ENCODE results near the gene GLDC. TPM values are rescaled to one million over a fixed set of nuclear protein-coding genes. Genes with fewer than 3 reads are reported as not detected.
"Not testable (repeated sequence)": the region's sequence is repeated elsewhere in the genome, so short reads cannot be mapped to it uniquely, and the experiment has no call there.

The GLDC gene
- total and polyA plus RNA-seq, 4 experiments from 2014 or later = 0.20 TPM; not detected in 3

DNA sequence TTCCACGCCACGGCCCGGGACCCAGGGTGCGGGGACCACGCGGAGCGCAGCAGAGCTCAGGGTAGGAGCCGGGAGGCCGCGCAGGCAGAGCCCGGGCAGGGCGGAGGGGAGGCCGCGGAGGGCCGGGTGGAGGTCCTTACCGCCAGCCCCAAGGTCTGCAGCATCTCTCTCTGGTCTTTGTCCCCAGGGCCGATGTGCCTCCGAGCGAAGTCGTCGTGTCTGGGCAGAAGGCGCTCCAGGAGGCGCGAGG lies 499 bp downstream of the GLDC start:
- peak in 3 of 5 donors; percentile 7 to 43 (median 18) for DNase-seq
- CTCF ChIA-PET (ENCODE audit: partially characterized antibody); H3K9me3 Mint-ChIP-seq; H3K36me3 ChIP-seq (ENCODE audit: insufficient read depth, low read length); H3K27ac ChIP-seq (ENCODE audit: low read depth, low read length); H3K36me3 Mint-ChIP-seq; intact Hi-C loops (cut with micrococcal nuclease); H3K9me3 ChIP-seq (ENCODE audit: control insufficient read depth in 1 of 2, low read length in 2 of 2): not testable (repeated sequence)
- peaks cover 12 to 22% (median 16%) of the 10 kb centered on the region in 4 donors for H3K4me1 Mint-ChIP-seq
- Histone ChIP-seq H3K27me3 (ENCODE audit: insufficient read depth, low read length) (peaks cover 30% of the 10 kb centered on the region), H3K4me1 (ENCODE audit: insufficient read depth, low read length) (peaks cover 12% of the 10 kb centered on the region), H3K4me3 (ENCODE audit: low read length in 2 of 2) (peak overlapping the region; percentile 37 to 52)
- peak overlapping the region; percentile 74 to 89 (median 84) for H3K4me3 Mint-ChIP-seq
- H3K27ac Mint-ChIP-seq = peak overlapping the region in 1 of 7 donors; percentile 84
- POLR2A ChIA-PET (ENCODE audit: partially characterized antibody) = interaction anchor here (1.4 kb wide), 1 partner anchor 113 kb away, joined by 6 read pairs; the partner anchor contains the start of gene KDM4C
- peaks cover 35 to 44% of the 10 kb centered on the region in 2 donors for H3K27me3 Mint-ChIP-seq

DNA sequence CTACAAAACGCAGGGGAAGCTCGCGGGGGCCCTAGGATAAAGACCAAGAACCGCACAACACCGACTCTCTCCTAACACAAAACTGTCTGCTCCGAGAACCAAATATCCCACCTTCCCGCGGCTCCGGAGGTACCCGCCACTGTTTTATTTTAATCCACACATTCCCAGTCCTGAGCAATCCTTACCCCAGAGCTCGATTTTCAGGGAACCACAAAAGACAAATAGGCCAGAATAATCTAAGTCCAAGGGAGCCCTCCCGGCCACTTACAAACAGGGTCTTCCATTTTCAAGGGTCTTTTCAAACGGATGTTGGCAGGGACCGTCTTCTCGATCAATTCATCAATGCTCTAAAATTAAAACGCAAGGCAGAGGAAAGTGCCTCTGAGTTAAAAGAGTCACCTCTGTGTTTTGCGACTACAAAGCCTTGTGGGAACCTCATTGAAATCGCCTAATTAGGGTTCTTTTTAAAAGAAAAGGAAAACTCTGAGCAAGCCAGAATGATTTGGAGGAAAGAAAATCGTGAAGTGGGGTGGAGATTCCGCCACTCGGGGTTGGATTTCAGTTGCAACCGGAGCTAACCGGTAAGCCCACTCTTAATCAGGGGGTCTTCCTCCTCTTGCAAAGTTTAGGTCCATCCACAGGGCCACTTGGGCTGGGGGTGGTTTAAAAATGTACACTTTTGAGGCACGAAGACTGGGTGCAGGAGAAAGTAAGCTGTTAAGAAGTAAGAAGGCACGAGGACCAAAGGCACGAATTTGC lies 1.0 kb downstream of the GLDC start:
- H3K36me3 ChIP-seq (ENCODE audit: insufficient read depth, low read length) = no peaks in the 10 kb centered on the region
- ChIA-PET CTCF (ENCODE audit: partially characterized antibody) (no interaction called here), POLR2A (ENCODE audit: partially characterized antibody) (interaction anchor here (0.6 to 1.4 kb wide), 3 partner anchors 37 to 115 kb away, joined by 3 to 6 read pairs (median 3); partner anchors contain the start of gene KDM4C)
- peak overlapping the region in 2 of 7 donors; percentile 57 to 84 for H3K27ac Mint-ChIP-seq
- H3K4me1 Mint-ChIP-seq = peaks cover 12 to 22% (median 16%) of the 10 kb centered on the region in 4 donors
- peaks cover 30% of the 10 kb centered on the region for H3K27me3 ChIP-seq (ENCODE audit: insufficient read depth, low read length)
- H3K9me3 Mint-ChIP-seq = no peaks in the 10 kb centered on the region
- H3K9me3 ChIP-seq (ENCODE audit: control insufficient read depth in 1 of 2, low read length in 2 of 2) = no peaks in the 10 kb centered on the region
- intact Hi-C loops (cut with micrococcal nuclease) = no loop called here
- peak overlapping the region; percentile 37 to 52 for H3K4me3 ChIP-seq (ENCODE audit: low read length in 2 of 2)
- peaks cover 12% of the 10 kb centered on the region for H3K4me1 ChIP-seq (ENCODE audit: insufficient read depth, low read length)
- H3K27ac ChIP-seq (ENCODE audit: low read depth, low read length) = no peak overlapping the region
- peak in 2 of 5 donors; percentile 13 for DNase-seq
- H3K27me3 Mint-ChIP-seq = peaks cover 39 to 49% of the 10 kb centered on the region in 2 donors
- no peaks in the 10 kb centered on the region for H3K36me3 Mint-ChIP-seq
- peak overlapping the region; percentile 74 to 89 (median 84) for H3K4me3 Mint-ChIP-seq

DNA sequence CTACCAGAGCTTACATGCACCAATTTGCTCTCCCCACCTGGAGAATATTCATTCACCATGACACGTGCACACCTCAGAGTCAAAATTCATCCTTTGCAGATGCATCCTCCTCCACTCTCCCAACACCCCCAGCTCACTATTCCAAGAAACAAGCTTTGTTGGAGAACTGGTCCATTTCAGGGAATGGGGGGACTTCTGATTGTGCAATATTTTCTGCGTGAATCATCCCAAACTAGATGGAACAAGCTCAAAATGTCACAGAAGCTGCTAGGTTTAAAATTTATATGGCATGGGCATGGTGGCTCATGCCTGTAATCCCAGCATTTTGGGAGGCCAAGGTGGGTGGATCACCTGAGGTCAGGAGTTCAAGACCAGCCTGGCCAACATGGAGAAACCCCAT lies 3.6 kb downstream of the GLDC start:
- Histone ChIP-seq H3K9me3 (ENCODE audit: control insufficient read depth in 1 of 2, low read length in 2 of 2) (no peaks in the 10 kb centered on the region), H3K4me3 (ENCODE audit: low read length in 2 of 2) (no peak overlapping the region), H3K4me1 (ENCODE audit: insufficient read depth, low read length) (peaks cover 12% of the 10 kb centered on the region), H3K36me3 (ENCODE audit: insufficient read depth, low read length) (no peaks in the 10 kb centered on the region), H3K27ac (ENCODE audit: low read depth, low read length) (no peak overlapping the region), H3K27me3 (ENCODE audit: insufficient read depth, low read length) (peaks cover 30% of the 10 kb centered on the region)
- no peak for DNase-seq
- peaks cover 12 to 22% (median 16%) of the 10 kb centered on the region in 4 donors for H3K4me1 Mint-ChIP-seq
- H3K27me3 Mint-ChIP-seq = peaks cover 42 to 56% of the 10 kb centered on the region in 2 donors
- H3K4me3 Mint-ChIP-seq = peak overlapping the region in 1 of 8 donors; percentile 36
- intact Hi-C loops (cut with micrococcal nuclease) = no loop called here
- no peaks in the 10 kb centered on the region for H3K36me3 Mint-ChIP-seq
- ChIA-PET POLR2A (ENCODE audit: partially characterized antibody) (no interaction called here), CTCF (ENCODE audit: partially characterized antibody) (no interaction called here)
- no peak overlapping the region for H3K27ac Mint-ChIP-seq
- H3K9me3 Mint-ChIP-seq = no peaks in the 10 kb centered on the region

- Mint-ChIP-seq H3K4me3 (peak overlapping the region in 1 of 8 donors; percentile 36), H3K27me3 (peaks cover 42 to 56% of the 10 kb centered on the region in 2 donors), H3K9me3 (no peaks in the 10 kb centered on the region), H3K4me1 (peaks cover 12 to 22% (median 16%) of the 10 kb centered on the region in 4 donors), H3K27ac (no peak overlapping the region), H3K36me3 (no peaks in the 10 kb centered on the region)
- Histone ChIP-seq H3K4me3 (ENCODE audit: low read length in 2 of 2) (no peak overlapping the region), H3K9me3 (ENCODE audit: control insufficient read depth in 1 of 2, low read length in 2 of 2) (no peaks in the 10 kb centered on the region), H3K27ac (ENCODE audit: low read depth, low read length) (no peak overlapping the region), H3K27me3 (ENCODE audit: insufficient read depth, low read length) (peaks cover 30% of the 10 kb centered on the region), H3K36me3 (ENCODE audit: insufficient read depth, low read length) (no peaks in the 10 kb centered on the region), H3K4me1 (ENCODE audit: insufficient read depth, low read length) (peaks cover 12% of the 10 kb centered on the region)
- no peak for DNase-seq
- POLR2A ChIA-PET (ENCODE audit: partially characterized antibody) = no interaction called here
- intact Hi-C loops (cut with micrococcal nuclease) = no loop called here
- CTCF ChIA-PET (ENCODE audit: partially characterized antibody) = no interaction called here
Measured at GRCh38 chr9:6641561-6641960, 4.0 kb downstream of the GLDC start.

DNA sequence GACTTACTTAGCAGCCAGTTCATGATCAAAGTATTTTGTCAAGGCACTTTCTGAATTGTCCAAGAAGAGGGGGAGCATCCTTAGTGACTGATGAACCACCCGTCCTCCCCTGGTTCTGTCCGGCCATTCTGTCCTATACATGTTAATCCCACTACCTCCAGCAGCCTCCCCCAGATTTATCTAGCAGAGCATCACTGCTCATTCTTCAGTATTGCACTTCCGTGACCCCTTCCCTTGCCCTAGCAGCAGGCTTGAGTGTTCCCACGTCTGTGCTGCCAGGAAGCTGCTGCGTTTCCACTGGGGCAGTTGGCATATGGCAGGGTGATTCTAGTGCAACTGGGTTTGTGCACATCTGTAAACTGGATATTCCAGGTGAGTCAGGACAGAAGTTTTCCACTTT lies 4.5 kb downstream of the GLDC start:
- intact Hi-C loops (cut with micrococcal nuclease) = no loop called here
- no peaks in the 10 kb centered on the region for H3K9me3 ChIP-seq (ENCODE audit: control insufficient read depth in 1 of 2, low read length in 2 of 2)
- no peak overlapping the region for H3K27ac Mint-ChIP-seq
- H3K4me1 ChIP-seq (ENCODE audit: insufficient read depth, low read length) = peaks cover 12% of the 10 kb centered on the region
- DNase-seq = no peak
- H3K9me3 Mint-ChIP-seq = no peaks in the 10 kb centered on the region
- CTCF ChIA-PET (ENCODE audit: partially characterized antibody) = no interaction called here
- H3K4me1 Mint-ChIP-seq = peaks cover 11 to 18% (median 13%) of the 10 kb centered on the region in 4 donors
- peaks cover 30% of the 10 kb centered on the region for H3K27me3 ChIP-seq (ENCODE audit: insufficient read depth, low read length)
- no peaks in the 10 kb centered on the region for H3K36me3 ChIP-seq (ENCODE audit: insufficient read depth, low read length)
- POLR2A ChIA-PET (ENCODE audit: partially characterized antibody) = no interaction called here
- H3K36me3 Mint-ChIP-seq = no peaks in the 10 kb centered on the region
- H3K27ac ChIP-seq (ENCODE audit: low read depth, low read length) = no peak overlapping the region
- peaks cover 39 to 56% of the 10 kb centered on the region in 2 donors for H3K27me3 Mint-ChIP-seq
- H3K4me3 Mint-ChIP-seq = no peak overlapping the region
- H3K4me3 ChIP-seq (ENCODE audit: low read length in 2 of 2) = no peak overlapping the region

DNA sequence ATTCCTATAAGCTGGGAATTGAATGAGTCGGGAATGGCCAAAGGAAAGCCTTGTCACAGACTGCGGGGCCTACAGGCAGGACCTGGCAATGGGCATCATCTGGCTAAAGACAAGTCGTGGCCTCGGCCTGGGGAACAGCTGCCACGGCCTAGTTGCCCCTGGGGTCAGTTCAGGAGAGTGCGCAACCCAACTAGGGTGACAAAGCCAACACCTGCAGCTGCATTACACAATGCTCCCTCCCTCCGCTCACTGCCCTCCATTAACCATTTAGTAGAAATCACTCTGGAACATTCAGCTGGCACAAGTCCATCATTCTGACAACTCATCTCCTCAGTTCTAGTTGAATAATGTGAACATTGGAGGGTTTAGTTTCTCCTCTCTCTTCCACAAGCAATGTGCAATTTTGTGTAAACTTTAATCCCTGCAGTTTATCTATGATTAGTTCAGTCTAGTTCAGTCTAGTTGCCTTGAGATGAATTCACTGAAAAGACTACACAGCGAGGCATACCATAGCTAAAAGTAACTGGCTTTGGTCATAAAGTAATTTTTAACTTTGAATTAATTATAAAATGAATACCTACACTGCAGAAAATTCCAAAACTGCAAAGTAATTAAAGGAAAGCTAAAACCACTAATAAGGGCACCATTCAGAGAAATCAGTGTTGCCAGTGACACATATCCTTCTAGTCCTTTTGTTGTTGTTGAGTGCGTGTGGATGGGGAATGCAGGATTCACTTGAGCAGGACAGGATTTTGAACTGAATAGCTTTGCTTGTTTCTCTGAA lies 5.1 kb downstream of the GLDC start:
- H3K27ac Mint-ChIP-seq = no peak overlapping the region
- Histone ChIP-seq H3K27me3 (ENCODE audit: insufficient read depth, low read length) (peaks cover 30% of the 10 kb centered on the region), H3K4me3 (ENCODE audit: low read length in 2 of 2) (no peak overlapping the region), H3K36me3 (ENCODE audit: insufficient read depth, low read length) (no peaks in the 10 kb centered on the region), H3K9me3 (ENCODE audit: control insufficient read depth in 1 of 2, low read length in 2 of 2) (no peaks in the 10 kb centered on the region), H3K4me1 (ENCODE audit: insufficient read depth, low read length) (peaks cover 12% of the 10 kb centered on the region), H3K27ac (ENCODE audit: low read depth, low read length) (no peak overlapping the region)
- no peaks in the 10 kb centered on the region for H3K9me3 Mint-ChIP-seq
- no peaks in the 10 kb centered on the region for H3K36me3 Mint-ChIP-seq
- no peak for DNase-seq
- peaks cover 39 to 50% of the 10 kb centered on the region in 2 donors for H3K27me3 Mint-ChIP-seq
- intact Hi-C loops (cut with micrococcal nuclease) = no loop called here
- no peak overlapping the region for H3K4me3 Mint-ChIP-seq
- peaks cover 7 to 12% (median 9%) of the 10 kb centered on the region in 4 donors for H3K4me1 Mint-ChIP-seq
- ChIA-PET POLR2A (ENCODE audit: partially characterized antibody) (no interaction called here), CTCF (ENCODE audit: partially characterized antibody) (interaction anchor here (0.5 kb wide), 1 partner anchor 97 kb away, joined by 3 read pairs; no protein-coding TSS in a partner anchor)

- H3K4me3 ChIP-seq (ENCODE audit: low read length in 2 of 2) = no peak overlapping the region
- no peak overlapping the region for H3K4me3 Mint-ChIP-seq
- H3K4me1 Mint-ChIP-seq = peaks cover 4 to 7% (median 6%) of the 10 kb centered on the region in 4 donors
- POLR2A ChIA-PET (ENCODE audit: partially characterized antibody) = no interaction called here
- H3K27ac Mint-ChIP-seq = no peak overlapping the region
- no peaks in the 10 kb centered on the region for H3K9me3 ChIP-seq (ENCODE audit: control insufficient read depth in 1 of 2, low read length in 2 of 2)
- no peaks in the 10 kb centered on the region for H3K9me3 Mint-ChIP-seq
- H3K36me3 ChIP-seq (ENCODE audit: insufficient read depth, low read length) = no peaks in the 10 kb centered on the region
- intact Hi-C loops (cut with micrococcal nuclease) = no loop called here
- CTCF ChIA-PET (ENCODE audit: partially characterized antibody) = interaction anchor here (1.2 kb wide), 1 partner anchor 24 kb away, joined by 3 read pairs; no protein-coding TSS in a partner anchor
- H3K27ac ChIP-seq (ENCODE audit: low read depth, low read length) = no peak overlapping the region
- no peaks in the 10 kb centered on the region for H3K36me3 Mint-ChIP-seq
- peaks cover 26% of the 10 kb centered on the region for H3K27me3 ChIP-seq (ENCODE audit: insufficient read depth, low read length)
- H3K27me3 Mint-ChIP-seq = peaks cover 38 to 50% of the 10 kb centered on the region in 2 donors
- no peak for DNase-seq
- H3K4me1 ChIP-seq (ENCODE audit: insufficient read depth, low read length) = peaks cover 8% of the 10 kb centered on the region
Measured at GRCh38 chr9:6639622-6640021, 5.9 kb downstream of the GLDC start.

All from CD4-positive, alpha-beta memory T cell (primary cell).